Urothelium cell line (cell line): Measurements from ENCODE around the gene WDR64.
A peak's percentile ranks its signal among the peaks of the same experiment; 100 is the strongest.
"Not testable (repeated sequence)": the region's sequence is repeated elsewhere in the genome, so short reads cannot be mapped to it uniquely, and the experiment has no call there.

Source experiments
- DNase-seq: peaks from one replicate; pipeline ENCODE4 v3.0.0; 2011; ENCODE audit warnings: low spot score, mixed read lengths
- FAIRE-seq: peaks from 2 replicates; lab custom pipeline; 2011; peaks lifted over from hg19 to GRCh38; lab: Jason Lieb, UNC

The WDR64 gene

DNA sequence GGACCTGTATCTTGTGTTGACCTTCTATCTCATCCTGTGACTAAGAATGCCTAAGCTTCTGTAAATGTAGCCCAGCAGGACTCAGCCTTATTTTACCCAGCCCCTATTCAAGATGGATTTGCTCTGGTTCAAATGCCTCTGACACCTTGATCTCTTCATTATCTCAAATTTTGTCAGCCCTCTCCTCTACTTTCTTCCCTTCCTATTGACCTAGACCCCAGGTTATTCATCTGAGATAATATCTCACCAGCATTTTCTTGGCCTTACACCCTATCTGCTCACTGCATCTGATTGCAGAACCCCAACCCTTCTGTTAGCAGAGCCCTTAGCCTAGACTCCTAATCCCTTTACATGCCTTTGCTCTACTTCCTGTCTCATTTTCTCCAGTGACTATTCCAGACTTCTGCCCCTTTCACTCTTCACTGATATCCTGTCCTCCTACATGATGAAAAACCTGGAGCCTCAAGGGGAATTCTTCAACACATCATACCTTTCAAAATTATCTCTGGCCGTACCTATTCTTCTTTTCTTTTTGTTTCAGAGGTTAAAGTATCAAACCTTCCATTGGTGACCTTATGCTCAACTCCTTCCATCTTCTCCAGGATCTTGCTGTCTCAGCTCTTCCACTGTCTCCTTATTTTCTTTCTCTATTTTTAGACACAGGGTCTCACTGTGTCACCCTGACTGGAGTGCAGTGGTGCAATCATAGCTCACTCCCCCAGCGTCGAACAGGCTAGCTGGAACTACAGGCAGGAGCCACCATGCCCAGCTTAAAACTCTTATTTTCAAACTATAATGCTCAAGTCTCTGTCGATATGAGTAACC lies 44.9 kb downstream of the WDR64 start:
- FAIRE-seq = no peak
- DNase-seq = no peak

DNA sequence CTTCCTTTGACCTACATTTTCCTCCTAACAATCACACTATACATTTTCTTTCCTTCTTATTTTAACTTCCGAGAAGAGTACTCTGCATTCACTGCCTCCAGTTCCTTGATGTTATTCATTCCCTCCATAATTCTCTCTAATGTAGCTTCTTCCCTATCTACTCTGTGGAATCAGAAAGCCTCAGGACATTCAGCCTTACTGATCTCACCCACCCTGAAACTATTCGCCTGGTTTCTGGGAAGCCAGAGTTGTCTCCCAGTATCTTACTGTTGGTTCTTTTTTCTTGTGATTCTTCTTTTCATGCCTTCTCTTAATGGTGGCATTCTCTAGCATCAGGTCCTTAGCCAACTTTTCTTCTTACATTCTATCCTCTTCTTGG lies 45.5 kb downstream of the WDR64 start:
- FAIRE-seq (no peak), DNase-seq (no peak)

DNA sequence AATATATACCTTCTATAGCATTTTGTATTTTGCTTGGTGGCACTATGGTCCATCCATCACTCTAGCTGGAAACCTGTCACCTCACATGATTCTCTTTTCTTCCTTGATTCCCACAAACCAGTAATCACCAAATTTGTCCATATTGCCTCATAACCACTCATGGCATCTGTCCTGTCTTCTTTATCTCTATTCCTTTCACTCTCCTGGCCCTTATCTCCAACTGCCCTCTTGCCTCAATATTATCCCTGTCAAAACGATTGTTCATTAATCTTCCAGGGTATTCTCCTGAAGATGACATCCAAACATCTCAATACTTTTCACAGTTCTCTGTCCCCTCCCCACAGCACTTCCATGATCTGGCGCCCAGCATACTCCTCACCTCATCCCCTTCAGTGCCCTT lies 46.1 kb downstream of the WDR64 start:
- no peak for FAIRE-seq
- DNase-seq = no peak

DNA sequence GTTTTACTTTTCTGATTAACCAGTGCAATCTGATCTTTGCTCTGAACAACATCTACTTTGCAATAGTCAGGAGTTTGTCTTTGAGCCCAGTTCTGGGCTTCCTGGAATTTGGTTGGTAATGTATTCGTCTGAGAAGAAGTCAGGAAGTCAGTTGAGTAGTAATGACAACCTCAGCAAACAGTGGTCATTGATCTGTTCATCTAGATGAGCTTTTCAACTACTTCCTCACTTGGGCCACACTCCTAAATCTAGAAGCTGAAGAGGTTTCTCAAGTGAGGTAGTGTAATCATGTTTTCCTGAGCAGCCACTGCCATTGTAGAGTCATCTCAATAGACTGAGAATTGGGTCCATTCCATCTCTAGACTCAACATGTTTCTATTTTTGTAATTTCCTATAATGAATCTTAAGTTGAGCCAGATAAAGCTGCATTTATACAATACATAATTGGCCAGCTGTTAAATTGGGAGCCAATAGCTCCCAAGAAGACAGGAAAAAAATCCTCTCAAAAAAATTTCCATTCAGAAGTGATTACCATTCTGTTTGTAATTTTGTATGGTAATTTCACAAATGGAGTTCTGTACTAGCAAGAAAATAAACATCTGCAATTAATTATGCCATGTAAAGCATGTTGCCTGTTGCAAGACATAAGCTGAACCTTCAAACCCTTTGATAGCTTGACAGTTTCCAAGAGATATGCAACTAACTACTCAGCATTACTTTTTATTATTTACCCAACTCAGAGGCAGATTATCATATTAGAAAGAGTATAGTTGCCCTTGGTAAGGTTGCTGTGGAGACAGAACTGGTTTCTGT lies 49.6 kb downstream of the WDR64 start:
- DNase-seq = no peak

DNA sequence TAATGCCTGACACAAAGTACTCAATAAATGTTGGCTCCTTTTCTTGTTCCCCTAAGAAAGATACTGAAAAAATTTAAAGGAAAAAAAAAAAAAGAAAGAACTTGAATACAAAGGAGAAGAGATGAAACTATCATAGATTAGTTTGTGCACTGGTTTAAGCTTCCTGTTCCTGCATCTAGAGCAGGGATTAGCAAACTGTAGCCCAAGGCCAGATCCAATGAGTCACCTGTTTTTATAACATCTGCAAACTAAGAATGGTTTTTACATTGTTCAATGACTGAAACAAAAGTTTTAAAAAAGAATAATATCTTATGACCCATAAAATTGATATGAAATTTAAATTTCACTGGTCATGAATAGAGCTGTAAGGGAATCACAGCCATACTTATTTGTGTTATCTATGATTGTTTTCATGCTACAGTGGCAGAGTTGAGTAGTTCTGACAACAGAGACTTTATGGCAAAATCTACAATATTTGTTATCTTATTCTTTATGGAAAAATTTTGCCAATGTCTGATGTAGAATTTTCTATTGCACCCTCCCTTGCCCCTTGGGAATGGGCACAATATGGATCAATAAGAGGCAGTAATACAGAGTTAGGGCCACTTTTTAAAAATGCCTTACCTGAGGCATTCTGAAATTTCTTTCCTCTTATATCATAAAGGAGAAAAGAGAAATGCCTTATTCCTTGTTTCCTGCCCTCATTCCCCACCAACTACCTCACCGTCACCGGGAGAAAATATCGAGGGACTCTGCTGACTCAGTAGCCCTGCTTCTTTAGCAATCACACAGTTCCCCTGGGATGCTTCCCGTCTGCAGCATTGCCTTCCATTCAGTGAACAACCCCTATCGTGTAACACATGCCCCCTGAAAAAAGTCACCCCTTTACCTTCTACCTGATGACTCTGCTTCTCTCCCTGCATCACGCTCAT lies 50.6 kb downstream of the WDR64 start:
- DNase-seq = no peak
- FAIRE-seq = no peak

More for the DNA sequence above, 49.6 kb downstream of the WDR64 start:
- FAIRE-seq = no peak

DNA sequence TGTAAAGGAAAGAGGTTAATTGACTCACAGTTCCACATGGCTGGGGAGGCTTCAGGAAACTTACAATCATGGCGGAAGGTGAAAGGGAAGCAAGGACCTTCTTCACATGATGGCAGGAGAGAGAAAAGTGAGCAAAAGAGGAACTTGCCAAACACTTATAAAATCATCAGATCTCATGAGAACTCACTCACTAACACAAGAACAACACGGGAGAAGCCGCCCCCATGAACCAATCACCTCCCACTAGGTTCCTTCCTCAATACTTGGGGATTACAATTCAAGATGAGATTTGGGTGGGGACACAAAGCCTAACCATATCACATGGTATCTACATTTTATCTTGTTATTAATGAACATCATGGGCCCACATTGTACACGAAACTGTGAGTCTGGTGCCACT lies 51.7 kb downstream of the WDR64 start:
- not testable (repeated sequence) for FAIRE-seq, DNase-seq

DNA sequence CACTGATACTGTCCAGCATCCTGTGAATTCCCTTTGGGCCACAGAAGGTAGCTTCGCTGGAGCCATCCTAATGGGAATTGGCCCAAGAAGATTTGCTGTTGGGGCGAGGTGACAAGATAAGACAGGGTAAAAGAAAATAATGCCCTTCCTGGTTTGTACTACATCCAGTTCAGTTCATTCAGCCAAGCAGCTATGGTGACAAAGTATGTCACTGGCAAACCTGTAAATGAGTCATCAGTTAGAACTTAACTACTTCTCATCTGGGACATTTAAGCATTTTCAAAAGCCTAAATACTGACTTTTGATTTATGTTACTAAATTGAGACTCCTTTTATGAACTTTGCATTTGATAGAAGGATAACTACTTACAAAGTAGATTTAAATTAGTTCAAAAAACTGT lies 54.2 kb downstream of the WDR64 start:
- DNase-seq (peak; percentile 22), FAIRE-seq (peak; percentile 50)

DNA sequence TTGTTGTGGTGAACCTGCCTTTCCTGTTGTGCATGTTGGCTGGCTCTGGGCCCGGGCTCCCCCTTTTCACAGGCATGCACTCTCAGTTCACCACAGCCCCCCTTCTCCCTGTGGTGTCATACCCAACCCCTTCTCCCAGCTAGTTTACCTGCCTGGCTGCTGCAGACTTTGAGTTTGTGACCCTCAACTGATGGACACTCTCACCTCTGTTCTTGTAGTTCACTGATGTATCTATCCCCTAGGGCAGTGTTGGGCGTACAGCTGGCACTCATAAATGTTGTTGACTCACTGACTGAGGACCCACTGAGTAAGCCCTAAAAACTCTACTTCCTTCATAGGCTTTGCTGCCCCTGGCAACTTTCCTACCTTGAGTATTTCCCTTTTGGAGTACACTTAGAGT lies 54.9 kb downstream of the WDR64 start:
- peak; percentile 28 for DNase-seq
- no peak for FAIRE-seq

DNA sequence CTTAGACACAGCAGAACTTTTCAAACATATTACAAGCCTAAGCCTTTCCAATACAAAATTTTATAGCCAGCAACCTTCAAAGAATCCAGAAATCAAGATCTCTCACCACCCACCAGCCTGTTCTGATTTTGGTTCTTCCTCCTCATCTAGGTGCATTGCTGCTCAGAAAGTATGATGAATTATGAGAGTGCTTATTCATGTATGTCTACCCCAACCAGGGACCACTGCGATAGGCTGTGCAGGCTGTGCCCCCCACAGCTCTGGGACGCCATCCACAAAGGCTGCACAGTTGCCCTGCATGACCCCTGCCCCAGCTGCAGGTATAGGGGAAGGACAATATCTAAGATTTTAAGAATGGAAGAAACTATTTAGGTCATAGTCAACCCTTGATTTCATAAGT lies 55.4 kb downstream of the WDR64 start:
- no peak for FAIRE-seq
- DNase-seq = no peak

DNA sequence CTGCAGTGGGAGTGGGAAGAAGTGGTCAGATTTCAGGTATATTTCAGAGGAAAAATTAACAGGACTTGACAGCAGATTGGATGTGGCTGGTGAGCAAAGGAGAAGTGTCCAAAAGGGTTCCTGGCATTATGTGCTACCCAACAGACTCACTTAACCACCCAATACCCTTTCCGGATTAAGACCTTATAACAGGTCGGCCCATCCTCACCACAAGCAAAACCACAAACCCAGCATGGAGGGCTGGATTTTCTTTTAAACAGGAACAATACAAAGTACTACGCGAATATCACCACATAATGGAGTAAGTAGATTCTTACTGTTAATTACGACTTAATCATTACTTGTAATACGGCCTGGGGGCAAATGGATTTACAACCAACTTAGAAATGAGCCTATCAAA lies 59.2 kb downstream of the WDR64 start:
- FAIRE-seq = no peak
- DNase-seq = no peak

DNA sequence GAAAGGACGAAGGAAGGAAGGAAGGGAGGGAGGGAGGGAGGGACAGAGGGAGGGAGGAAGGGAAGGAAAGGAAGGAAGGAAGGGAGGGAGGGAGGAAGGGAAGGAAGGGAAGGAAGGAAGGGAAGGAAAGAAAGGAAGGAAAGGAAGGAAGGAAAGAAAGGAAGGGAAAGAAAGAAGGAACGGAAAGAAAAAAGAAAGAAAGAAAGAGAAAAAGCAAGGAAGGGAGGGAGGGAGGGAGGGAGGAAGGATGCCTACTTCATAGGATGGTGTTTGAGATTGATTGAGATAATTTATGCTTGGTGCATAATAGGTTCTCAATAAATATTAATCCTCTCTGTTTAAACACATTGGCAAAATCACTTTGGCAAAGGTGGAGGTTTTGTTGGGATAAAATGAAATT lies 61.2 kb downstream of the WDR64 start:
- no peak for DNase-seq

DNA sequence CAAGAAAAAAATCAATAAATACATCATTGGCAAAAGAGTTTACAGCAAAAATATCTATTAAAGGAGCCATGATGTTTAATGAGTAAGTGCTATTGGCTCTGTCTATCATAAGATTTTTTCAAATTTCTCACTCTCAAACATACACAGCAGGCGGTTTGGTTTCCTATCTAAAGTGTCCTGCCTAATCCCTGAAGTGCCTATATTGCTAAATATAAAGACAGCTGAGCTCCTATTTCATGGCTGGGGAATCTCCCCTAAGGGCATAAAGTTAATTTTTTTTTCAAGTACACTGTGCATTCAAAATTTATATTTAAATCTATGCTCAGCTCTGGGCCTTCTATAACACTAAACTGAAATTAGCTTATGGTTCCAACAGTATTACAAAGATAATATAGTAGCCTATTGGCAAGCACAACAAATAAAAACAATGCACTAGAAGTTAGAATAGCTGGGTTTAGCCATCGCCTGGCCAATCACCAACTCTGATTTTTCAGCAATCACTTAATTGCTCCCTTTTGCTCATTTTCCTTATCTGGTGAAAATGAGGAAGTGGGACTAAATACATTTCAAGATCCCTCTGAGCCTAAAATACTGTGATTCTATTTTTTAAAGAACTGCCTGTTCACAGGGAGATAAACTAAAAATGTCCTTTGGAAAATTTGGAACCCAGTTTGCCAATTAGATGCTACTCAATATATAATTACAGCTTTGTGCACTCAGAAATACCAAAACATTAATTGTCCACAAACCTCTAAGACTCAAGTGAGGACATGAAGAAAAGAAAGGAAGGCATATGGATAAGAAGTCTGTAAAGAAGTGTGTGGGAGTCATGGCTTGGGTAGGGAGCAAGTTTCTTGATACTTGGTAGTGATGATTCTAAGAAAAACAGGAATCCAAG lies 62.5 kb downstream of the WDR64 start:
- FAIRE-seq (no peak), DNase-seq (no peak)

More for the DNA sequence above, 61.2 kb downstream of the WDR64 start:
- FAIRE-seq = no peak

DNA sequence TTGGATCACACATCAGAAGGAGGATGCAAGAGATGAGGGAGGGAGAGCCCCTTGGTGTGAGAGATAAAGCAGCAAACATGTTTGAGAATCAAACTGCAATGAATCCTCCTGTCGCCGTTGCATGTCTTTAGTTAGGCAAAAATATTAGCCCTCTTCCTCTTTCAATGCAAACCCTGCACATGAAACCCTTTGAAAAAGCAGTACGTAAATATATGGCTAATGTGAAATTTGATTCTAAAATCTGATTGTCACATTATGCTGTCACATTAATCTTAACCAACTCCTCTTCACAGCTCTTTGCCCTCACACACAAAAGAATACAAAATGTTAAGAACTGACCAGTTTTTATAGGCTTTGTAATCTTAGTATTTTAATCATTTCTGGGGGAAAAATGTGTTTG lies 63.4 kb downstream of the WDR64 start:
- DNase-seq (no peak), FAIRE-seq (no peak)

DNA sequence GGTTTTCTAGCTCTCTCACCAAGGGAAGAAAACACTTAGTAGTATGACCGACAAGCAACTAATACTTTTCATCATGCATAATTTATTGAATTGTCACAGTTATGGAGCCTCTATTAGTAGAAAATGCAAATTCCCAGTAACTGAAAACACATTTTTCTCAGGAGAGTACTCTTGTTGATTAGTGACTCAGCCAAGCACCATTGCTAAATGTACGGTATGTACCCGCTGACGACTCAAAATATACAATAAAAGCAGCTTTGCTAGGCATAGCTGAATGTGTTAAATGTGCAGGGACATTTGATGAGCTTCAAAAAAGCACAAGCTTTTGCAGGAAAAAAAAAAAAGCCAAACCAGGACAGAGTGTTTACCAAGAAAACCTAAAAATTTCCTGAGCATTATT lies 63.9 kb downstream of the WDR64 start:
- FAIRE-seq (no peak), DNase-seq (no peak)

DNA sequence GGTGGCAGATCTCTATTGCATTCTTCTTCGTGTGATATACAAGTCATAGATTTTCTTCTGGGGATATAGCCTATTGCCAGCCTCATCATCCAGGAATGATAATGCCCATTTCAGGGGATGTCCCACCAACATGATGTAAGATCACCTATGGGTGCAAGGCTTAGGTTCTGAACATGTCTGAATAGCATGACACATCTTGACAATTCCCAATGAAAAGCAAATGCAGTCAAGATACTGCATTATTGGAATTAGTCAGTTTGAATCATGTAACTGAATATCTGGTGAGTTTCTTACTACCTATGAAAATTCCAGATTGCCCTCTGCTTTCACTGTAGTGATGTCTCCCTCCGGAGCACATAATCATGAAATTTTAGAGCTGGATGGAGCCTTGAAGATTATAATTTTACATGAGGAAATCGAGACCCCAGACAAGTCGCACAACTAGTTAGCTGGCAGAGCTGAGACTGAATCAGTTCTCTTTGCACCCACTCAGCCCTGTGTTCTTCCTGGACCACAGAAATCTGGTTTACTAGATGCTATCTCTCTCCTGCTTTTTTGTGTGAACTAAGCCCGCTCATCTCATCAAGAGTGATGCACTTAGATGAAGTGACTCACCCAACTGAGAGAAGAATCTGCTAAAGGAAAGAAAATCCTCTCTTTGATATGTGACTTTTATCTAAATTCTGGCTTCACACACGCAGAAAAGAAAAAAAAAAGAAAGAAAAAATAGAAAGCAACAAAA lies 65.0 kb downstream of the WDR64 start:
- DNase-seq = no peak
- no peak for FAIRE-seq

DNA sequence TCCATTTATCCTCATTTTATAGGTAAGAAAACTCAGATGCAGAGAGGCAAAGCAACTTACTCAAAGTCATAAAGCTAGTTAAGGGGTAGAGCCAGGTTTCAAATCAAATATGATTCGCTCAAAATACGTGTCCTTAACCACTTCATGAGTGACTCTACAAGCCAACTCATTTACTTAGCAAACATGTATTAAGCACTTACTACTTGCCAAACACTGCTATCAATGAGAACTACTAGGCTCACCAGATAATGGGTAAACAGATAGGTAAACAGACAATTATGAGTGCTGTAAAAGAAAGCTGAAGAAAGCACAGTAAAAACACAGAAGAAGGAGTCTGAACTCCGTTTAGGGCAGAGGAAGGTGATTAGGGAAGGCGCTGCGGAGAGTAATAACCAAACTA lies 65.9 kb downstream of the WDR64 start:
- DNase-seq (no peak), FAIRE-seq (no peak)

DNA sequence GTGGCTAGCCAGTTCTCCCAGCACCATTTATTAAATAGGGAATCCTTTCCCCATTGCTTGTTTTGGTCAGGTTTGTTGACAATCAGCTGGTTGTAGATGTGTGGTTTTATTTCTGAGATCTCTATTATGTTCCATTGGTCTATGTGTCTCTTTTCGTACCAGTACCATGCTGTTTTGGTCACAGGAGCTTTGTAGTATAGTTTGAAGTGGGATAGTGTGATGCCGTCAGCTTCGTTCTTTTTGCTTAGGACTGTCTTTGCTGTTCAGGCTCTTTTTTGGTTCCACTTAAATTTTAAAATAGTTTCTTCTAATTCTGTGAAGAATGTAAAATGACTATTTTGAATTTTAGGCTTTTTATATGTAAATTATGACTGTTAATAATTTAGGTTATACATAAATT lies 68.9 kb downstream of the WDR64 start:
- DNase-seq = no peak
- FAIRE-seq = no peak

DNA sequence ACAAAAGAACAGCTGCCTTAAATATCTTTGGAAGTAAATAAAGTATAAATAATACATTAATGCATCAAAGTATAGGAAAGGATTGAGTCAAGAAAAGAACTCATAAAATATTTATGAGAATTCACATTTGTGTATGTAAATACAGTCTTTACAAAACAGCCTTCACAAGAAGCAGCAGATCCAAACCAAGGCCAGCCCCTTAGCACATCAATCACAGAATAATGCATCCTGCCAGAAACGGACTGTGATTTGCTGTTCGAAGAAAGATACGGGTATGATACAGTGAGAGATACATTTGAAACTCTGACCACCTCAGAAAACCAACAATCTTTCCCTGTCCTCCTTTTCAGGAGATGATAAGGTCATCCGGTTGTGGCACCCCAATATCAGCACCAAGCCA lies 70.9 kb downstream of the WDR64 start:
- FAIRE-seq = no peak
- DNase-seq = no peak

DNA sequence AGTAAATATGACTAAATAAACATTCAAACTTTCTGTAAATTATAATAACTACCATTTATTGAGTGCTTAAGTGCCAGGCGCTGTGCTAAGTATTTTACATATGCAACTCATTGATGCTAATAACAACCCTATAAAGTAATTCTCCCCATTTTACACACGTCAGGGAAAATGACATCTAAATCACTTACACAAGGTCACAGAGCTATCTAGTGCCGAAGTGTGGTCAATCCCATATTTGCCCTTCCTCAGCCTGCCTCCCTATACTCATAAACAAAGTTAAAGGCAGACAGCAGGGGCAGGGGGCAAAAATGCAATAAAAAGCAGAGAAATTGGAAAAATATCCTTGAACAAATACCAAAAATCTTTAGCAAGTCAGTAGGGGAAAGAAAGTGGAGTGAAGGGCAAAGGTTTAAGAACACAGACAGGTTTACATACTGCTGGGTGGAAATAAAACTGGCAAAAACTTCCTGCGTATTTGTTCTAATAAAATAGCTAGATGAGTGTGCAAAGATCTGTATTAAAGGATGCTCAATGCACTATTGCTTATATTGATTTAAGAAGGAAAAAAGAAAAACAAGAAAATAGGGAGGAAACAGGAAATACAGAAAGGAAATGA lies 72.8 kb downstream of the WDR64 start:
- FAIRE-seq (no peak), DNase-seq (no peak)
